ENCODE results near the gene MAPK8. TPM values are rescaled to one million over a fixed set of nuclear protein-coding genes. Genes with fewer than 3 reads are reported as not detected.

Gene MAPK8
- polyA plus RNA-seq, 1 experiment: 31.2 TPM

GRCh38 chr10:48477616-48478015 is 171.1 kb downstream of the MAPK8 start:
- ChIA-PET POLR2A (no interaction called here), CTCF (interaction anchor here (1.3 kb wide), 1 partner anchor 47 kb away, joined by 3 read pairs; no protein-coding TSS in a partner anchor)
- TF ChIP-seq CTCF (IDR thresholded peaks at IDR 0.05; ENCODE audit: insufficient read depth, low read depth, low read length): no peak
- DNase-seq (ENCODE audit: low read depth): no peak
- Histone ChIP-seq H3K4me3 (ENCODE audit: low read depth, low read length) (no peak overlapping the region), H3K36me3 (ENCODE audit: control insufficient read depth, insufficient read depth, low read length) (peaks cover 5% of the 10 kb centered on the region), H3K27me3 (ENCODE audit: control insufficient read depth, insufficient read depth, low read length) (no peaks in the 10 kb centered on the region)

GRCh38 chr10:48478469-48478868 is 172.0 kb downstream of the MAPK8 start:
- no peak for TF ChIP-seq CTCF (IDR thresholded peaks at IDR 0.05; ENCODE audit: insufficient read depth, low read depth, low read length)
- H3K36me3 ChIP-seq (ENCODE audit: control insufficient read depth, insufficient read depth, low read length): peaks cover 5% of the 10 kb centered on the region
- DNase-seq (ENCODE audit: low read depth): no peak
- ChIA-PET POLR2A (no interaction called here), CTCF (interaction anchor here (1.3 kb wide), 1 partner anchor 46 kb away, joined by 3 read pairs; no protein-coding TSS in a partner anchor)
- no peaks in the 10 kb centered on the region for H3K27me3 ChIP-seq (ENCODE audit: control insufficient read depth, insufficient read depth, low read length)
- H3K4me3 ChIP-seq (ENCODE audit: low read depth, low read length): no peak overlapping the region

GRCh38 chr10:48478980-48479811 is 172.7 kb downstream of the MAPK8 start:
- no peak for DNase-seq (ENCODE audit: low read depth)
- Histone ChIP-seq H3K36me3 (ENCODE audit: control insufficient read depth, insufficient read depth, low read length) (peaks cover 5% of the 10 kb centered on the region), H3K27me3 (ENCODE audit: control insufficient read depth, insufficient read depth, low read length) (no peaks in the 10 kb centered on the region), H3K4me3 (ENCODE audit: low read depth, low read length) (no peak overlapping the region)
- CTCF ChIA-PET: interaction anchor here (0.6 to 1.3 kb wide), 2 partner anchors 46 to 99 kb away, joined by 3 read pairs; no protein-coding TSS in a partner anchor
- no peak for TF ChIP-seq CTCF (IDR thresholded peaks at IDR 0.05; ENCODE audit: insufficient read depth, low read depth, low read length)
- POLR2A ChIA-PET: no interaction called here

GRCh38 chr10:48480397-48481374 is 174.2 kb downstream of the MAPK8 start:
- TF ChIP-seq CTCF (IDR thresholded peaks at IDR 0.05; ENCODE audit: insufficient read depth, low read depth, low read length): no peak
- peaks cover 5% of the 10 kb centered on the region for H3K36me3 ChIP-seq (ENCODE audit: control insufficient read depth, insufficient read depth, low read length)
- no peak overlapping the region for H3K4me3 ChIP-seq (ENCODE audit: low read depth, low read length)
- no peaks in the 10 kb centered on the region for H3K27me3 ChIP-seq (ENCODE audit: control insufficient read depth, insufficient read depth, low read length)
- POLR2A ChIA-PET: no interaction called here
- CTCF ChIA-PET: interaction anchor here (0.6 to 0.9 kb wide), 2 partner anchors 21 to 175 kb away, joined by 3 read pairs; no protein-coding TSS in a partner anchor
- no peak for DNase-seq (ENCODE audit: low read depth)

- CTCF ChIA-PET: interaction anchor here (0.6 to 0.9 kb wide), 2 partner anchors 20 to 174 kb away, joined by 3 read pairs; no protein-coding TSS in a partner anchor
- Histone ChIP-seq H3K36me3 (ENCODE audit: control insufficient read depth, insufficient read depth, low read length) (peaks cover 3% of the 10 kb centered on the region), H3K27me3 (ENCODE audit: control insufficient read depth, insufficient read depth, low read length) (no peaks in the 10 kb centered on the region), H3K4me3 (ENCODE audit: low read depth, low read length) (no peak overlapping the region)
- POLR2A ChIA-PET: no interaction called here
- no peak for TF ChIP-seq CTCF (IDR thresholded peaks at IDR 0.05; ENCODE audit: insufficient read depth, low read depth, low read length)
- DNase-seq (ENCODE audit: low read depth): no peak
These were observed 174.9 kb downstream of the MAPK8 start for GRCh38 chr10:48481385-48481784.

Data from BJ (cell line).